IgD-negative memory B cell (primary cell): ENCODE data around the gene ATP6V0A1. TPM values are rescaled to one million over a fixed set of nuclear protein-coding genes. Genes with fewer than 3 reads are reported as not detected.

Experiments used
- H3K27ac Mint-ChIP-seq, 3 donors: one replicate each; pipeline ENCODE4 v1.8.0; 2020 to 2022; ENCODE audit warnings: mild to moderate bottlenecking in 3 of 3, mixed read lengths in 3 of 3, moderate library complexity in 1 of 3
- H3K27me3 Mint-ChIP-seq: one replicate; pipeline ENCODE4 v1.8.0; 2021; ENCODE audit warnings: mixed read lengths
- H3K36me3 Mint-ChIP-seq: one replicate; pipeline ENCODE4 v1.8.0; 2020; ENCODE audit warnings: mild to moderate bottlenecking, mixed read lengths
- H3K4me1 Mint-ChIP-seq, 3 donors: one replicate each; pipeline ENCODE4 v1.8.0; 2020 to 2022; ENCODE audit warnings: mixed read lengths in 3 of 3, mild to moderate bottlenecking in 1 of 3
- H3K4me3 Mint-ChIP-seq, 4 donors: one replicate each; pipeline ENCODE4 v1.8.0; 2020 to 2022; ENCODE audit warnings: mild to moderate bottlenecking in 4 of 4, mixed read lengths in 4 of 4, moderate library complexity in 3 of 4
- H3K9me3 Mint-ChIP-seq, 3 donors: one replicate each; pipeline ENCODE4 v1.8.0; 2020 to 2021; ENCODE audit warnings: mixed read lengths in 3 of 3, mild to moderate bottlenecking in 1 of 3
- polyA plus RNA-seq: library from polyadenylated mRNA; unstranded; fragments of 300-500 nt; fragmentation: Illumina TruSeq; gene quantifications from one replicate; pipeline ENCODE4 v1.2.3, GENCODE V29; 2021

The ATP6V0A1 gene
- polyA plus RNA-seq, 1 donor from 2014 or later, result 17.2 TPM

GRCh38 chr17:42484304-42484703 lies 25.6 kb downstream of the ATP6V0A1 start:
- Mint-ChIP-seq H3K36me3 (peaks cover 8% of the 10 kb centered on the region), H3K4me1 (peaks cover 4 to 6% (median 5%) of the 10 kb centered on the region in 3 donors), H3K27me3 (no peaks in the 10 kb centered on the region), H3K9me3 (no peaks in the 10 kb centered on the region), H3K27ac (no peak overlapping the region), H3K4me3 (no peak overlapping the region)

GRCh38 chr17:42485680-42486079 lies 27.0 kb downstream of the ATP6V0A1 start:
- H3K36me3 Mint-ChIP-seq, result peaks cover 13% of the 10 kb centered on the region
- no peaks in the 10 kb centered on the region for H3K27me3 Mint-ChIP-seq
- H3K27ac Mint-ChIP-seq, result no peak overlapping the region
- H3K9me3 Mint-ChIP-seq, result no peaks in the 10 kb centered on the region
- H3K4me3 Mint-ChIP-seq, result no peak overlapping the region
- peaks cover 4 to 6% (median 6%) of the 10 kb centered on the region in 3 donors for H3K4me1 Mint-ChIP-seq

GRCh38 chr17:42488032-42488431 lies 29.4 kb downstream of the ATP6V0A1 start:
- Mint-ChIP-seq H3K27ac (no peak overlapping the region), H3K4me3 (peak overlapping the region in 1 of 4 donors; percentile 2), H3K36me3 (peaks cover 12% of the 10 kb centered on the region), H3K4me1 (peaks cover 4 to 6% (median 6%) of the 10 kb centered on the region in 3 donors), H3K9me3 (no peaks in the 10 kb centered on the region), H3K27me3 (no peaks in the 10 kb centered on the region)

- H3K36me3 Mint-ChIP-seq, result peaks cover 8% of the 10 kb centered on the region
- no peaks in the 10 kb centered on the region for H3K27me3 Mint-ChIP-seq
These were observed 34.6 kb downstream of the ATP6V0A1 start for GRCh38 chr17:42493319-42493718.

GRCh38 chr17:42494673-42495072 lies 36.0 kb downstream of the ATP6V0A1 start:
- no peak overlapping the region for H3K4me3 Mint-ChIP-seq
- no peaks in the 10 kb centered on the region for H3K9me3 Mint-ChIP-seq
- H3K36me3 Mint-ChIP-seq, result peaks cover 3% of the 10 kb centered on the region
- no peaks in the 10 kb centered on the region for H3K27me3 Mint-ChIP-seq
- no peak overlapping the region for H3K27ac Mint-ChIP-seq
- H3K4me1 Mint-ChIP-seq, result peaks cover 4 to 6% (median 5%) of the 10 kb centered on the region in 3 donors

More at GRCh38 chr17:42493319-42493718, 34.6 kb downstream of the ATP6V0A1 start:
- no peak overlapping the region for H3K4me3 Mint-ChIP-seq
- H3K4me1 Mint-ChIP-seq, result peaks cover 4 to 6% (median 5%) of the 10 kb centered on the region in 3 donors
- H3K9me3 Mint-ChIP-seq, result no peaks in the 10 kb centered on the region
- no peak overlapping the region for H3K27ac Mint-ChIP-seq

- Mint-ChIP-seq H3K36me3 (peaks cover 5% of the 10 kb centered on the region), H3K27me3 (no peaks in the 10 kb centered on the region), H3K4me3 (no peak overlapping the region), H3K27ac (no peak overlapping the region), H3K9me3 (no peaks in the 10 kb centered on the region), H3K4me1 (peaks cover 4 to 5% (median 4%) of the 10 kb centered on the region in 3 donors)
These were observed 40.1 kb downstream of the ATP6V0A1 start for GRCh38 chr17:42498828-42499227.

GRCh38 chr17:42502091-42502490 lies 43.4 kb downstream of the ATP6V0A1 start:
- H3K27me3 Mint-ChIP-seq, result no peaks in the 10 kb centered on the region
- H3K36me3 Mint-ChIP-seq, result peaks cover 3% of the 10 kb centered on the region
- H3K27ac Mint-ChIP-seq, result no peak overlapping the region
- H3K4me1 Mint-ChIP-seq, result no peaks in the 10 kb centered on the region
- no peak overlapping the region for H3K4me3 Mint-ChIP-seq
- H3K9me3 Mint-ChIP-seq, result no peaks in the 10 kb centered on the region

GRCh38 chr17:42502926-42503325 lies 44.2 kb downstream of the ATP6V0A1 start:
- Mint-ChIP-seq H3K36me3 (peaks cover 5% of the 10 kb centered on the region), H3K9me3 (no peaks in the 10 kb centered on the region)

GRCh38 chr17:42507671-42508070 lies 49.0 kb downstream of the ATP6V0A1 start:
- Mint-ChIP-seq H3K4me1 (no peaks in the 10 kb centered on the region), H3K36me3 (peaks cover 12% of the 10 kb centered on the region), H3K27ac (no peak overlapping the region), H3K4me3 (peak overlapping the region in 1 of 4 donors; percentile 54), H3K27me3 (no peaks in the 10 kb centered on the region), H3K9me3 (no peaks in the 10 kb centered on the region)

More at GRCh38 chr17:42502926-42503325, 44.2 kb downstream of the ATP6V0A1 start:
- Mint-ChIP-seq H3K4me3 (no peak overlapping the region), H3K4me1 (no peaks in the 10 kb centered on the region), H3K27ac (no peak overlapping the region), H3K27me3 (no peaks in the 10 kb centered on the region)

- no peaks in the 10 kb centered on the region for H3K4me1 Mint-ChIP-seq
- no peak overlapping the region for H3K4me3 Mint-ChIP-seq
- peak overlapping the region in 1 of 3 donors; percentile 15 for H3K27ac Mint-ChIP-seq
- no peaks in the 10 kb centered on the region for H3K9me3 Mint-ChIP-seq
- no peaks in the 10 kb centered on the region for H3K27me3 Mint-ChIP-seq
- H3K36me3 Mint-ChIP-seq, result peaks cover 13% of the 10 kb centered on the region
These were observed 49.9 kb downstream of the ATP6V0A1 start for GRCh38 chr17:42508426-42509165.

- H3K27ac Mint-ChIP-seq, result peak overlapping the region in 1 of 3 donors; percentile 15
- H3K27me3 Mint-ChIP-seq, result no peaks in the 10 kb centered on the region
- H3K4me3 Mint-ChIP-seq, result no peak overlapping the region
- H3K4me1 Mint-ChIP-seq, result no peaks in the 10 kb centered on the region
- peaks cover 13% of the 10 kb centered on the region for H3K36me3 Mint-ChIP-seq
- H3K9me3 Mint-ChIP-seq, result no peaks in the 10 kb centered on the region
These were observed 50.7 kb downstream of the ATP6V0A1 start for GRCh38 chr17:42509409-42509808.

- peaks cover 13% of the 10 kb centered on the region for H3K36me3 Mint-ChIP-seq
- H3K27ac Mint-ChIP-seq, result no peak overlapping the region
- no peak overlapping the region for H3K4me3 Mint-ChIP-seq
- no peaks in the 10 kb centered on the region for H3K9me3 Mint-ChIP-seq
- no peaks in the 10 kb centered on the region for H3K27me3 Mint-ChIP-seq
- no peaks in the 10 kb centered on the region for H3K4me1 Mint-ChIP-seq
These were observed 51.2 kb downstream of the ATP6V0A1 start for GRCh38 chr17:42509841-42510240.

GRCh38 chr17:42512246-42512645 lies 53.6 kb downstream of the ATP6V0A1 start:
- Mint-ChIP-seq H3K4me3 (no peak overlapping the region), H3K27me3 (no peaks in the 10 kb centered on the region), H3K9me3 (no peaks in the 10 kb centered on the region), H3K27ac (peak overlapping the region in 1 of 3 donors; percentile 23), H3K4me1 (peaks cover 0 to under 1% (median 0%) of the 10 kb centered on the region in 3 donors), H3K36me3 (peaks cover 13% of the 10 kb centered on the region)

GRCh38 chr17:42512733-42513251 lies 54.1 kb downstream of the ATP6V0A1 start:
- H3K9me3 Mint-ChIP-seq, result no peaks in the 10 kb centered on the region
- peaks cover 0 to 5% (median 2%) of the 10 kb centered on the region in 3 donors for H3K4me1 Mint-ChIP-seq
- H3K36me3 Mint-ChIP-seq, result peaks cover 12% of the 10 kb centered on the region
- H3K27me3 Mint-ChIP-seq, result no peaks in the 10 kb centered on the region
- peak overlapping the region in 1 of 4 donors; percentile 27 for H3K4me3 Mint-ChIP-seq
- H3K27ac Mint-ChIP-seq, result no peak overlapping the region

GRCh38 chr17:42513686-42514085 lies 55.0 kb downstream of the ATP6V0A1 start:
- peaks cover 0 to 7% (median 2%) of the 10 kb centered on the region in 3 donors for H3K4me1 Mint-ChIP-seq
- H3K36me3 Mint-ChIP-seq, result peaks cover 6% of the 10 kb centered on the region
- H3K9me3 Mint-ChIP-seq, result no peaks in the 10 kb centered on the region
- no peak overlapping the region for H3K4me3 Mint-ChIP-seq
- H3K27me3 Mint-ChIP-seq, result no peaks in the 10 kb centered on the region
- no peak overlapping the region for H3K27ac Mint-ChIP-seq

GRCh38 chr17:42514279-42514678 lies 55.6 kb downstream of the ATP6V0A1 start:
- H3K4me3 Mint-ChIP-seq, result no peak overlapping the region

More at GRCh38 chr17:42514279-42514678, 55.6 kb downstream of the ATP6V0A1 start:
- Mint-ChIP-seq H3K27ac (no peak overlapping the region), H3K36me3 (peaks cover 3% of the 10 kb centered on the region), H3K27me3 (no peaks in the 10 kb centered on the region), H3K4me1 (peaks cover 0 to 7% (median 2%) of the 10 kb centered on the region in 3 donors), H3K9me3 (no peaks in the 10 kb centered on the region)
